ENCODE measurements around the gene ZBTB8A.

- TF ChIP-seq PAX5 (IDR thresholded peaks at IDR 0.05; ENCODE audit: insufficient read depth, low read length, severe bottlenecking) (no peak), POLR2A (IDR thresholded peaks at IDR 0.05; ENCODE audit: low read depth, low read length) (no peak)
These were observed 37.4 kb upstream of the ZBTB8A start for GRCh38 chr1:32501865-32502264.
